Smooth muscle cell (in vitro differentiated cells): ENCODE measurements around the gene SCTR. TPM values are rescaled to one million over a fixed set of nuclear protein-coding genes. Genes with fewer than 3 reads are reported as not detected.

Source experiments
- DNase-seq: peaks from one replicate; lab custom pipeline; 2025; ENCODE audit not compliant: unreplicated experiment; lab: John Stamatoyannopoulos, UW
- H2AFZ ChIP-seq: fragments of 200-600 bp; sonication (generic); 2 replicates; pipeline ENCODE4 v1.6.0; 2016; ENCODE audit warnings: antibody characterized with exemption, low read depth, mild to moderate bottlenecking
- H3F3A ChIP-seq: fragments of 200-600 bp; sonication (generic); 2 replicates; pipeline ENCODE4 v1.6.0; 2017; ENCODE audit warnings: antibody characterized with exemption, low read depth
- H3K27ac ChIP-seq: fragments of 200-600 bp; sonication (generic); 2 replicates; pipeline ENCODE4 v1.5.1; 2016; ENCODE audit warnings: low read depth, mild to moderate bottlenecking
- H3K27me3 ChIP-seq: fragments of 200-600 bp; sonication (generic); 2 replicates; pipeline ENCODE4 v1.6.1; 2016; ENCODE audit warnings: low read depth, mild to moderate bottlenecking
- H3K36me3 ChIP-seq: fragments of 200-600 bp; sonication (generic); 2 replicates; pipeline ENCODE4 v1.5.1; 2016; ENCODE audit warnings: low read depth
- H3K4me1 ChIP-seq: fragments of 200-600 bp; sonication (generic); 2 replicates; pipeline ENCODE4 v1.5.1; 2016; ENCODE audit warnings: low read depth
- H3K4me2 ChIP-seq: fragments of 200-600 bp; sonication (generic); 2 replicates; pipeline ENCODE4 v1.6.0; 2016; ENCODE audit warnings: mild to moderate bottlenecking
- H3K4me3 ChIP-seq: fragments of 200-600 bp; sonication (generic); 2 replicates; pipeline ENCODE4 v1.5.1; 2016; ENCODE audit warnings: mild to moderate bottlenecking
- H3K79me2 ChIP-seq: fragments of 200-600 bp; sonication (generic); 2 replicates; pipeline ENCODE4 v1.6.0; 2016; ENCODE audit warnings: low read depth, mild to moderate bottlenecking
- H3K9ac ChIP-seq: fragments of 200-600 bp; sonication (generic); 2 replicates; pipeline ENCODE4 v1.6.0; 2016; ENCODE audit warnings: low read depth
- H3K9me3 ChIP-seq: fragments of 200-600 bp; sonication (generic); replicated peaks from 2 replicates; pipeline ENCODE4 v1.5.1; 2016; ENCODE audit warnings: low read depth
- H4K20me1 ChIP-seq: fragments of 200-600 bp; sonication (generic); 2 replicates; pipeline ENCODE4 v1.6.0; 2016; ENCODE audit warnings: low read depth
- WGBS: methylation state at CpG from one replicate; pipeline ENCODE4 v1.1.7; 2016; ENCODE audit warnings: low lambda C conversion rate; 5-methylcytosine and 5-hydroxymethylcytosine counted together
- polyA plus RNA-seq: library from polyadenylated mRNA; unstranded; fragments of >200 nt; fragmentation: Nextera tagmentation; extraction: Ambion mirVana; gene quantifications from 2 replicates; pipeline ENCODE4 v1.2.1, GENCODE V29; 2016
- total RNA-seq: library from RNA; depleted of rRNA; stranded (reverse); fragments of >200 nt; gene quantifications from 2 replicates; pipeline ENCODE4 v1.2.3, GENCODE V29; 2014
- TF ChIP-seq, protein P1 (sequence below): fragments of 200-600 bp; sonication (generic); IDR thresholded peaks from 2 replicates; pipeline ENCODE4 v1.5.1; 2017; ENCODE audit warnings: borderline replicate concordance, mild to moderate bottlenecking, antibody characterized with exemption; ENCODE audit not compliant: insufficient read depth, poor library complexity, severe bottlenecking

SCTR gene
- total and polyA plus RNA-seq, 2 experiments from 2014 or later: not detected

DNA sequence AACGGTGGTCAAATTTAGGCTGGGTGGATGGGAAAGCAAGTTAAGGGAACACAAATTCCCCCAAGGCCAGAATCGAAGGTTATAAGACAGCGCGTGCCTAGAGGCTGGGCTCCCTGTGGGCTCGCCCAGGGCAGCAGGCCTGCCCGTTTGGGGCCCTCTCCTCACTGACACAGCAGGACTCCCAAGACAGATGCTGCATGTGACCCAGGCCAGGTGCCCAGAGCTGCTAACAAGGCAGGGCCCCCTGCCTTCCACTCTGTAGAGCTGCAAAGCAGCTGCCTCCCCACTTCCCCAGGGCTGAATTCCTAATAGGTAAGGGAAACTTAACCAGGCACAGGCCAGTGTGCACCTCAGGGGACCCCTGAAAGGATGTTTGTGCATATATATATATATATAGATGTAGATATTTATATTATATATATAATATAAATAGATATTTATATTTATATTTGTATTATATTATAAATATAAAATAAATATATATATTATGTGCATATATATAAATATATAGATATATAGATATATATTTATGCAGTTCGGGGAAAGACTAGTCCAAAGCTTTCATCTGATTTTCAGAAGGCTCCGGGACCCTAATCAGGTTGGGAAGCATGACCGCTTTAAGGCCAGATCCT is 48.9 kb downstream of the SCTR start:
- H3K36me3 ChIP-seq: no peaks in the 10 kb centered on the region
- 88% methylated on average over 9 of the region's 9 CpGs for WGBS
- TF ChIP-seq, protein P1, sequence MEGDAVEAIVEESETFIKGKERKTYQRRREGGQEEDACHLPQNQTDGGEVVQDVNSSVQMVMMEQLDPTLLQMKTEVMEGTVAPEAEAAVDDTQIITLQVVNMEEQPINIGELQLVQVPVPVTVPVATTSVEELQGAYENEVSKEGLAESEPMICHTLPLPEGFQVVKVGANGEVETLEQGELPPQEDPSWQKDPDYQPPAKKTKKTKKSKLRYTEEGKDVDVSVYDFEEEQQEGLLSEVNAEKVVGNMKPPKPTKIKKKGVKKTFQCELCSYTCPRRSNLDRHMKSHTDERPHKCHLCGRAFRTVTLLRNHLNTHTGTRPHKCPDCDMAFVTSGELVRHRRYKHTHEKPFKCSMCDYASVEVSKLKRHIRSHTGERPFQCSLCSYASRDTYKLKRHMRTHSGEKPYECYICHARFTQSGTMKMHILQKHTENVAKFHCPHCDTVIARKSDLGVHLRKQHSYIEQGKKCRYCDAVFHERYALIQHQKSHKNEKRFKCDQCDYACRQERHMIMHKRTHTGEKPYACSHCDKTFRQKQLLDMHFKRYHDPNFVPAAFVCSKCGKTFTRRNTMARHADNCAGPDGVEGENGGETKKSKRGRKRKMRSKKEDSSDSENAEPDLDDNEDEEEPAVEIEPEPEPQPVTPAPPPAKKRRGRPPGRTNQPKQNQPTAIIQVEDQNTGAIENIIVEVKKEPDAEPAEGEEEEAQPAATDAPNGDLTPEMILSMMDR: no peak
- H3K4me3 ChIP-seq: no peak overlapping the region
- H3K27ac ChIP-seq: no peak overlapping the region
- H3K4me1 ChIP-seq: peaks cover 10% of the 10 kb centered on the region
- H3F3A ChIP-seq: no peaks in the 10 kb centered on the region
- no peaks in the 10 kb centered on the region for H3K9me3 ChIP-seq
- H2AFZ ChIP-seq: no peak overlapping the region
- no peak overlapping the region for H3K9ac ChIP-seq
- no peak overlapping the region for H3K4me2 ChIP-seq
- no peaks in the 10 kb centered on the region for H3K79me2 ChIP-seq
- no peak for DNase-seq
- no peaks in the 10 kb centered on the region for H4K20me1 ChIP-seq
- H3K27me3 ChIP-seq: no peaks in the 10 kb centered on the region

DNA sequence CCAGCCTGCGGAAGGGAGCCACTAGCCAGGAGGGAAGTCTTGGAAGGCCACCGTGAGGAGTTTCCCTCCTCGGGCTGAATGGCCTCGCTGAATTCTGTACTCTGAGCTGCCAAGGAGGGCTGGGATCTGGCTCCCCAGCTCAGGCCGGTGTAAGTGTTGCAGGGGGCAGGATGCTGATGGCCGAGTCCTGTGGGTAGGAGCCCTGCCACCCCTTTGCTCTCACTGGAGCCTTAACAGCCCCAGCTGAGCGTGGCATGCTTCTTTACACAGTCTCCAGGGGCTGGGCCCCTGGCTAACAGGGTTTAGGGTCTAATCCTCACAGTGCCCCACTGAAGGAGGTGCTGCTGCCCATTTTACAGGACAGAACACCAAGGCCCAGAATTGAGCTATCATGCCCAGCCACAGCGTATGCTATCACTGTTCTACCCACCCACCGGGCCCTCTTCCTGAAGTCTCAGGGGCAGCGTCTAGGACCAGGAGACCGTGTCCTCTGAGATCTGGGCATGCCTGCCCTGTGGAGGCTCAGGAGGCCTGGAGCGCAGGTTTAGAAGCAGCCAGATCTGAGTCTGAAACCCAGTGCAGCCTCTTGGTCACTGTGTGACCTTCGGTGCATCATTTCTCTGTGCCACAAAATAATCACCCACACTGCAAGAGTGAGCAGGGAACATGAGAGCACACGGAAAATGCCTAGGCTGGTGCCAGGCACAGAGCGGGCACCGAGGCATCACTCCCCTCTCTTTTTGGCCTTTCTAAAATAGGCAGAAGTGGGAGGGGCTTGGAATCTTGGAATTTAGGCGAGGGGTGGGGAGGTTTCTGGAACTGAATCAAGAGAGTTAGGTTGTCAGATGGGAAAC is 49.7 kb downstream of the SCTR start:
- Histone ChIP-seq H3K27me3 (no peaks in the 10 kb centered on the region), H4K20me1 (no peaks in the 10 kb centered on the region), H3K4me3 (no peak overlapping the region), H3K79me2 (no peaks in the 10 kb centered on the region), H3F3A (no peaks in the 10 kb centered on the region), H3K9me3 (no peaks in the 10 kb centered on the region), H2AFZ (no peak overlapping the region), H3K27ac (no peak overlapping the region), H3K36me3 (no peaks in the 10 kb centered on the region), H3K4me2 (no peak overlapping the region), H3K4me1 (peaks cover 10% of the 10 kb centered on the region), H3K9ac (no peak overlapping the region)
- WGBS: 88% methylated on average over 17 of the region's 17 CpGs
- no peak for DNase-seq
- TF ChIP-seq, protein P1: no peak

DNA sequence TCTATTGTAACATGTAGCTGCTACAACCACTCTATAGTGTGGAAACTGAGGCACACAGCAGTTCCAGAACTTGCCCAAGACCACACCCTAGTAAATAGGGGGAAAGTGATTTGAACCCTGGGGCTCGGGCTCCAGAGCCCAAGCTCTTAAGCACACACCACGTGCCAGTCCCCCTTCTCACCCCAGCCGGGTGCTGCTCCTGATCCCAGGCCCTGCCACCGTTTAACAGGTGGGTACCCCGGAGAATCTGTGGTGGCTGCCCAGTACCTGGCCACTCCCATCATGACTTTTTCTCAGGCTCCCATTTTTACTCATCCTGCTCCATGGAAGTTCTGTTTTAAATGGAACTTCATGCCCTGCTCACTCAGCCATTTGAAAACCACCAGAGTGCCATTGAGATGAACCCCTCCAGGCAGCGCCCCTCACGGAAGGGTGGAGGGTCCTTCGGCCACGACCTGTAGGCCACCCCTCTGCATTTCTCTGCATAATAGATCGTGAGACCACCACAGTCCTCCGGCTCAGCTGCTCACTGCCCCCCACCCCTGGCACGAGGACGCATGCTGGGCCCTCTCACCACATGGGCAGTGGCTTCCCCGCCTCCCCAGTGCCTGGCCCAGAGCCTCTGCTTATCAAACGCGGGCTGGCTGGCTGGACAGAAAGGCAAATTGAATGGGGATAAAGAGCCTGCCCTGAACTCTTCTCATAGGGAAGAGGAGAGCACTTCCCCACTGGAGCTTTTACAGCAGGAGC is 50.5 kb downstream of the SCTR start:
- no peaks in the 10 kb centered on the region for H3F3A ChIP-seq
- no peak for DNase-seq
- no peak overlapping the region for H2AFZ ChIP-seq
- H3K27me3 ChIP-seq: no peaks in the 10 kb centered on the region
- no peak overlapping the region for H3K4me2 ChIP-seq
- no peak overlapping the region for H3K4me3 ChIP-seq
- no peak overlapping the region for H3K9ac ChIP-seq
- no peaks in the 10 kb centered on the region for H4K20me1 ChIP-seq
- H3K9me3 ChIP-seq: no peaks in the 10 kb centered on the region
- TF ChIP-seq, protein P1: no peak
- WGBS: 93% methylated on average over 16 of the region's 16 CpGs
- no peak overlapping the region for H3K27ac ChIP-seq
- H3K36me3 ChIP-seq: no peaks in the 10 kb centered on the region
- no peaks in the 10 kb centered on the region for H3K79me2 ChIP-seq
- H3K4me1 ChIP-seq: peaks cover 10% of the 10 kb centered on the region
